ENCODE measurements around the gene PPM1D. TPM values are rescaled to one million over a fixed set of nuclear protein-coding genes. Genes with fewer than 3 reads are reported as not detected.
A peak's percentile ranks its signal among the peaks of the same experiment; 100 is the strongest.

PPM1D gene
- total and polyA plus RNA-seq, 2 of the 13 experiments (the other 11 are each of a cell fraction or from before 2014, with no cell fraction given), result 8.0 to 26.2 TPM

DNA sequence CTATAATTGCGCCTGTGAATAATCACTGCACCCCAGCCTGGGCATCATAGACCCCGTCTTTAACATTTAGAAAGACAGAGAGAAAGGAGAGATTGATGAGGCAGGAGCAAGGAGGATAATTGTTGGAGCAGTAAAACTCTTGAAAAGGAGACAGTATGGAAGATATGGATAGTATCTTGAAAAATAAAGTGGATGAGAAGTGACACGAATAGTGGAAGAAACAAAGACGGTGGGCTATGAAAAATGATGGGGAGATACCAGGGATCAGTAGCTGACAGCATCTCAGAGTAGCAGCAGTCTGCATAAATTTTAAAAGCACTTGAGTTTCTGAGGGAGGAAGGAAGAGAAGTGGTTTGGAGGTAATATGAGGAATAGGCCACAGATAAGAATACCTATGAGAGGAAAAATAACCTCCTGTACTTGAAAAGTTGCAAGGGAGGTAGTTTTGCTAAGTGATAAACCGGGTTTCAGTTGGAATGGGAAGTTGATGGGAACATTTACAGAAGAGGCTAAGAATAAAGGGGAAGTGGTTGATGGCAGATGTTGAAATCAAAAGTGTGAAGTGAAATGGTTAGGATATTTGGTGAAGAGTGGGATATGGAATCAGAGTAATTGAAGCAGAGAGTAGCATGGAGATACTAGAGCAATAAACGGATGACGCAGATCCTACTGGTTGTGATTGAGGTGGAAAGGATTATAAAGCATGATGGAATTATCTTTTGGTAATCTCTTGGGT is 1.8 kb upstream of the PPM1D start:
- POLR2A ChIA-PET, result interaction anchor here (1.2 to 1.7 kb wide), 2 partner anchors 35 to 84 kb away, joined by 4 read pairs; no protein-coding TSS in a partner anchor
- Histone ChIP-seq H3K4me1 (ENCODE audit: insufficient read depth, low read length) (peaks cover 20% of the 10 kb centered on the region), H3K79me2 (ENCODE audit: insufficient read depth, low read length) (peaks cover 30% of the 10 kb centered on the region), H2AFZ (ENCODE audit: low read length) (peak overlapping the region; percentile 59), H3K4me3 (replicated peaks in 1 of 3; ENCODE audit: insufficient read depth in 1 of 3, low read depth in 2 of 3, low read length in 3 of 3) (peak overlapping the region in 1 of 3 experiments; percentile 98; a peak in 1 of 6 replicates), H3K27me3 (ENCODE audit: control insufficient read depth in 1 of 2, insufficient read depth in 2 of 2, low read length in 2 of 2) (no peaks in the 10 kb centered on the region; a peak in 1 of 5 replicates), H3K9me3 (ENCODE audit: low read length) (no peaks in the 10 kb centered on the region), H3K36me3 (replicated peaks in 1 of 2; ENCODE audit: control insufficient read depth in 1 of 2, insufficient read depth in 2 of 2, low read length in 2 of 2) (no peaks in the 10 kb centered on the region), H3K27ac (ENCODE audit: extremely low read length, insufficient read depth, low read length) (peak overlapping the region; percentile 98), H3K4me2 (ENCODE audit: low read depth, low read length) (peak overlapping the region; percentile 86), H4K20me1 (ENCODE audit: insufficient read depth, low read length) (peaks cover 6% of the 10 kb centered on the region), H3K9ac (ENCODE audit: insufficient read depth, low read depth, low read length) (peak overlapping the region; percentile 96; the same call in 1 of the 2 replicates)
- ATAC-seq, result no peak
- intact Hi-C loops (cut with micrococcal nuclease; ENCODE audit: unreplicated experiment), result no loop called here
- WGBS (ENCODE audit: low lambda C conversion rate), result 98% methylated on average over 7 of the region's 7 CpGs
- BruUV-seq (replicated peaks), result no TSS peak
- DNase-seq (ENCODE audit: low spot score), result no peak
- TF ChIP-seq, protein P1, sequence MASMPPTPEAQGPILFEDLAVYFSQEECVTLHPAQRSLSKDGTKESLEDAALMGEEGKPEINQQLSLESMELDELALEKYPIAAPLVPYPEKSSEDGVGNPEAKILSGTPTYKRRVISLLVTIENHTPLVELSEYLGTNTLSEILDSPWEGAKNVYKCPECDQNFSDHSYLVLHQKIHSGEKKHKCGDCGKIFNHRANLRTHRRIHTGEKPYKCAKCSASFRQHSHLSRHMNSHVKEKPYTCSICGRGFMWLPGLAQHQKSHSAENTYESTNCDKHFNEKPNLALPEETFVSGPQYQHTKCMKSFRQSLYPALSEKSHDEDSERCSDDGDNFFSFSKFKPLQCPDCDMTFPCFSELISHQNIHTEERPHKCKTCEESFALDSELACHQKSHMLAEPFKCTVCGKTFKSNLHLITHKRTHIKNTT (CRISPR knock-in tag; IDR thresholded peaks at IDR 0.05), result no peak
- no peak for TF ChIP-seq KAT2B (IDR thresholded peaks at IDR 0.05; ENCODE audit: borderline replicate concordance, low read depth, low read length)
- TF ChIP-seq YY1 (IDR thresholded peaks at IDR 0.05; ENCODE audit: insufficient read depth, insufficient replicate concordance, low read depth, low read length), result no peak
- TF ChIP-seq ZFP82 (CRISPR knock-in tag; IDR thresholded peaks at IDR 0.05; ENCODE audit: borderline replicate concordance), result no peak
- TF ChIP-seq ZBTB20 (CRISPR knock-in tag; IDR thresholded peaks at IDR 0.05; ENCODE audit: borderline replicate concordance, low read depth), result no peak
- TF ChIP-seq, protein P2, sequence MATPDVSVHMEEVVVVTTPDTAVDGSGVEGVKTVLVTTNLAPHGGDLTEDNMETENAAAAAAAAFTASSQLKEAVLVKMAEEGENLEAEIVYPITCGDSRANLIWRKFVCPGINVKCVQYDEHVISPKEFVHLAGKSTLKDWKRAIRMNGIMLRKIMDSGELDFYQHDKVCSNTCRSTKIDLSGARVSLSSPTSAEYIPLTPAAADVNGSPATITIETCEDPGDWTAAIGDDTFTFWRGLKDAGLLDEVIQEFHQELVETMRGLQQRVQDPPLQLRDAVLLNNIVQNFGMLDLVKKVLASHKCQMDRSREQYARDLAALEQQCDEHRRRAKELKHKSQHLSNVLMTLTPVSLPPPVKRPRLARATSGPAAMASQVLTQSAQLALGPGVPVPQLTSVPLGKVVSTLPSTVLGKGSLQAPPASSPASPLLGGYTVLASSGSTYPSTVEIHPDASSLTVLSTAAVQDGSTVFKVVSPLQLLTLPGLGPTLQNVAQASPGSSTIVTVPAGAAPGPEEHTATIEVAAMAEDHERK (CRISPR knock-in tag; IDR thresholded peaks at IDR 0.05; ENCODE audit: low read depth), result no peak
- TF ChIP-seq BRD4 (CRISPR knock-in tag; IDR thresholded peaks at IDR 0.05), result no peak
- no peak for TF ChIP-seq DPF2 (CRISPR knock-in tag; IDR thresholded peaks at IDR 0.05; ENCODE audit: borderline replicate concordance, low read depth)
- FAIRE-seq, result no peak
- in situ Hi-C loops (cut with HindIII; ENCODE audit: extremely low pct_ligation_motif_present, low pct_unique_long_range_greater_than_20kb), result no loop called here
- CTCF ChIA-PET (ENCODE audit: low intra/inter-chr PET ratio, low total read pairs), result no interaction called here

Data from HepG2 (cell line).